ENCODE results near the gene EHBP1L1. TPM values are rescaled to one million over a fixed set of nuclear protein-coding genes. Genes with fewer than 3 reads are reported as not detected.
A peak's percentile ranks its signal among the peaks of the same experiment; 100 is the strongest.

The EHBP1L1 gene
- total and polyA plus RNA-seq, 2 of the 13 experiments (the other 11 are each of a cell fraction or from before 2014, with no cell fraction given) = 8.3 to 10.6 TPM

GRCh38 chr11:65551572-65552387 is 24.1 kb upstream of the EHBP1L1 start (continued):
- TF ChIP-seq KIAA2018 (CRISPR knock-in tag; IDR thresholded peaks at IDR 0.05; ENCODE audit: borderline replicate concordance) = no peak
- TF ChIP-seq NR2F6 (IDR thresholded peaks at IDR 0.05) = peak; percentile 100
- peak; percentile 95 for TF ChIP-seq NR2F6 (CRISPR knock-in tag; IDR thresholded peaks at IDR 0.05)
- no peak for TF ChIP-seq TARDBP (CRISPR knock-in tag; IDR thresholded peaks at IDR 0.05)
- no peak for TF ChIP-seq ZNF746 (CRISPR knock-in tag; IDR thresholded peaks at IDR 0.05)
- TF ChIP-seq ESRRA (CRISPR knock-in tag; IDR thresholded peaks at IDR 0.05; ENCODE audit: low read depth) = peak; percentile 81; the same call in 1 of the 2 replicates
- TF ChIP-seq ZNF567 (CRISPR knock-in tag; IDR thresholded peaks at IDR 0.05; ENCODE audit: borderline replicate concordance) = no peak
- no peak for TF ChIP-seq RBM39 (IDR thresholded peaks at IDR 0.05; ENCODE audit: low read depth, low read length, poor library complexity, severe bottlenecking)
- TF ChIP-seq, protein P1, sequence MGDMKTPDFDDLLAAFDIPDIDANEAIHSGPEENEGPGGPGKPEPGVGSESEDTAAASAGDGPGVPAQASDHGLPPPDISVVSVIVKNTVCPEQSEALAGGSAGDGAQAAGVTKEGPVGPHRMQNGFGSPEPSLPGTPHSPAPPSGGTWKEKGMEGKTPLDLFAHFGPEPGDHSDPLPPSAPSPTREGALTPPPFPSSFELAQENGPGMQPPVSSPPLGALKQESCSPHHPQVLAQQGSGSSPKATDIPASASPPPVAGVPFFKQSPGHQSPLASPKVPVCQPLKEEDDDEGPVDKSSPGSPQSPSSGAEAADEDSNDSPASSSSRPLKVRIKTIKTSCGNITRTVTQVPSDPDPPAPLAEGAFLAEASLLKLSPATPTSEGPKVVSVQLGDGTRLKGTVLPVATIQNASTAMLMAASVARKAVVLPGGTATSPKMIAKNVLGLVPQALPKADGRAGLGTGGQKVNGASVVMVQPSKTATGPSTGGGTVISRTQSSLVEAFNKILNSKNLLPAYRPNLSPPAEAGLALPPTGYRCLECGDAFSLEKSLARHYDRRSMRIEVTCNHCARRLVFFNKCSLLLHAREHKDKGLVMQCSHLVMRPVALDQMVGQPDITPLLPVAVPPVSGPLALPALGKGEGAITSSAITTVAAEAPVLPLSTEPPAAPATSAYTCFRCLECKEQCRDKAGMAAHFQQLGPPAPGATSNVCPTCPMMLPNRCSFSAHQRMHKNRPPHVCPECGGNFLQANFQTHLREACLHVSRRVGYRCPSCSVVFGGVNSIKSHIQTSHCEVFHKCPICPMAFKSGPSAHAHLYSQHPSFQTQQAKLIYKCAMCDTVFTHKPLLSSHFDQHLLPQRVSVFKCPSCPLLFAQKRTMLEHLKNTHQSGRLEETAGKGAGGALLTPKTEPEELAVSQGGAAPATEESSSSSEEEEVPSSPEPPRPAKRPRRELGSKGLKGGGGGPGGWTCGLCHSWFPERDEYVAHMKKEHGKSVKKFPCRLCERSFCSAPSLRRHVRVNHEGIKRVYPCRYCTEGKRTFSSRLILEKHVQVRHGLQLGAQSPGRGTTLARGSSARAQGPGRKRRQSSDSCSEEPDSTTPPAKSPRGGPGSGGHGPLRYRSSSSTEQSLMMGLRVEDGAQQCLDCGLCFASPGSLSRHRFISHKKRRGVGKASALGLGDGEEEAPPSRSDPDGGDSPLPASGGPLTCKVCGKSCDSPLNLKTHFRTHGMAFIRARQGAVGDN (CRISPR knock-in tag; IDR thresholded peaks at IDR 0.05) = peak; percentile 75
- peak; percentile 100 for TF ChIP-seq ZBTB33 (CRISPR knock-in tag; IDR thresholded peaks at IDR 0.05)
- no peak for TF ChIP-seq ZNF703 (CRISPR knock-in tag; IDR thresholded peaks at IDR 0.05; ENCODE audit: borderline replicate concordance)
- no peak for TF ChIP-seq ATAD3A (CRISPR knock-in tag; IDR thresholded peaks at IDR 0.05)
- TF ChIP-seq SMARCC2 (IDR thresholded peaks at IDR 0.05) = no peak
- TF ChIP-seq SPEN (CRISPR knock-in tag; IDR thresholded peaks at IDR 0.05; ENCODE audit: low read depth) = no peak
- no peak for TF ChIP-seq GZF1 (CRISPR knock-in tag; IDR thresholded peaks at IDR 0.05)

Data from HepG2 (cell line).